ENCODE data around the gene CCM2L.

CCM2L gene

DNA sequence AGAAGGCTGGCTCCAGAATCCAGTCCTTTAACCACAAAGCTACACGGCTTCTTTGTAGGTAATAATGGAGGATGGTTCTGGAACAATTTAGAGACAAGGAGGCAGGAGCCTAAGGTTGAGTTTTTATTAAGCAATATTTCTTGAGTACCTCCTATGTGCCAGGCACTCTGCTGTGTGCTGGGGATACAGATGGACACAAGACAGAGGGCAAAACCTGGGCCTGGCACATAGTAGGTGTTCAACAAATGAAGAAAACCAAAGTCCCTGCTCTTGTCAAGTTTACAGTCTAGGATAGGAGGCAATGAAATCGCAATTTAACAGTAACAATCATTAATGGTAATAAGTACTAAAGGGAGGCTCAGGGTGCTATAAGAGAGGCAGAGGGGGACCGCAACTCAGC lies 17.4 kb downstream of the CCM2L start:
- Histone ChIP-seq H3K9ac (ENCODE audit: low read length) (no peak overlapping the region), H3K79me2 (ENCODE audit: insufficient read depth, low read length) (no peaks in the 10 kb centered on the region), H4K20me1 (ENCODE audit: low read depth, low read length) (no peaks in the 10 kb centered on the region), H3K36me3 (ENCODE audit: low read length) (no peaks in the 10 kb centered on the region), H3K9me2 (replicated peaks; ENCODE audit: insufficient read depth, low read length) (no peaks in the 10 kb centered on the region), H3K27me3 (ENCODE audit: low read length) (no peaks in the 10 kb centered on the region), H3K4me3 (ENCODE audit: insufficient read depth, low read length, poor library complexity, severe bottlenecking) (no peak overlapping the region), H3K4me2 (ENCODE audit: low read depth, low read length, poor library complexity, severe bottlenecking) (no peak overlapping the region), H3F3A (ENCODE audit: insufficient read depth) (peaks cover 4% of the 10 kb centered on the region; the same call in 1 of the 2 replicates), H3K9me3 (ENCODE audit: insufficient read depth, low read length) (no peaks in the 10 kb centered on the region), H2AFZ (ENCODE audit: low read depth, low read length, severe bottlenecking) (no peak overlapping the region), H3K27ac (ENCODE audit: low read depth, low read length) (no peak overlapping the region)
- TF ChIP-seq CTCF (IDR thresholded peaks at IDR 0.05; ENCODE audit: insufficient read depth, low read length, poor library complexity, severe bottlenecking) (no peak), EZH2phosphoT487 (conservative IDR thresholded peaks at IDR 0.05; ENCODE audit: low read length) (no peak)

DNA sequence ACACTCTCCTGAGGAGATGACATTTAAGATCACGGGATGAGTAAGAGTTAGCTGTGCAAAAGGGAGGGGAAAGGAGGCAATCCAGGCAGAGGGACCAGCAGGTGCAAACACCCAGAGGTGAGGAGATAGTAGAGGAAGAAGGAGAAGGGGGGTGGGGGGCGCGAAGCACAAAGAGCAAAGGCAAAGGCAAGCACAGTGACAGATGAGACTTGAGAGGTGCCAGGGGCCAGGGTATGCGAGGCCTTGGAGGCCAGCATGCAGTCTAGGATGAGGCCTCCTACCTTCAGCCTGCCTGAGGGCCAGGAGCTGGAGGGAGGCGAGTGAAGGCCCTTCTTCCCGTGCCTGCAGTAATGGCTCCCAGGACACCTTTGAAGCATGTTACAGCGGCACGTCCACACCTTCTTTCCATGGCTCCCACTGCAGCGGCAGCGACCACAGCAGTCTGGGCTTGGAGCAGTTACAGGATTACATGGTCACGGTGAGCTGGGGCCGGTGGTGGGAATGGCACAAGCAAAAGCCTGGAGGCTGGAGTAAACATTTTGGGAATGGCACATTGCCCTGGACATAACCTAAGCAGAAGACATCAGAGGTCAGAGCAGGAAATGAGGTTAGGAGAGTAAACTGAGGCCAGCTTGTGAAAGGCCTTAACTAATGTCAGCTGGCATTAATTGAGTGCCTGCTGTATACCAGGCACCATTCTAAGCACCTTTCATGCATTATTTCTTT lies 18.6 kb downstream of the CCM2L start:
- no peaks in the 10 kb centered on the region for H3K9me3 ChIP-seq (ENCODE audit: insufficient read depth, low read length)
- H3K27ac ChIP-seq (ENCODE audit: low read depth, low read length): no peak overlapping the region
- H3K4me3 ChIP-seq (ENCODE audit: insufficient read depth, low read length, poor library complexity, severe bottlenecking): no peak overlapping the region
- no peaks in the 10 kb centered on the region for H4K20me1 ChIP-seq (ENCODE audit: low read depth, low read length)
- H3K9ac ChIP-seq (ENCODE audit: low read length): no peak overlapping the region
- H3F3A ChIP-seq (ENCODE audit: insufficient read depth): peaks cover 11% of the 10 kb centered on the region
- no peaks in the 10 kb centered on the region for H3K36me3 ChIP-seq (ENCODE audit: low read length)
- H3K4me2 ChIP-seq (ENCODE audit: low read depth, low read length, poor library complexity, severe bottlenecking): no peak overlapping the region
- H3K9me2 ChIP-seq (replicated peaks; ENCODE audit: insufficient read depth, low read length): no peaks in the 10 kb centered on the region
- no peak overlapping the region for H2AFZ ChIP-seq (ENCODE audit: low read depth, low read length, severe bottlenecking)
- TF ChIP-seq EZH2phosphoT487 (conservative IDR thresholded peaks at IDR 0.05; ENCODE audit: low read length) (no peak), CTCF (IDR thresholded peaks at IDR 0.05; ENCODE audit: insufficient read depth, low read length, poor library complexity, severe bottlenecking) (no peak)
- H3K79me2 ChIP-seq (ENCODE audit: insufficient read depth, low read length): no peaks in the 10 kb centered on the region
- H3K27me3 ChIP-seq (ENCODE audit: low read length): no peaks in the 10 kb centered on the region

DNA sequence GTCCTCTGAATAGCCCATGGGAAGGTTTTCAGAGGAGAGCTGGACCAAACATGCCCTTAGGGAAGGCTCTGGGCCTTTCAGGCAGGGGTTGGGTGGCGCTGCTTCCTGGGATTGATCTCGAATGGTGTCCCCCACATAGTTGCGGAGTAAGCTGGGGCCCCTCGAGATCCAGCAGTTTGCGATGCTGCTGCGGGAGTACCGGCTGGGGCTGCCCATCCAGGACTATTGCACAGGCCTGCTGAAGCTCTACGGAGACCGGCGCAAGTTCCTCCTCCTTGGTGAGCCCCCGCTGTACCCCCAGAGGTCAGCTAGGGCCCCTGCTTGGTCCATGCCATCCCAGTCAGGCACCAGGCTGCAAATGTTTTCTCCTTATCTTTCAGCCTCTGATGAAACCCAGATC lies 19.3 kb downstream of the CCM2L start:
- TF ChIP-seq EZH2phosphoT487 (conservative IDR thresholded peaks at IDR 0.05; ENCODE audit: low read length): no peak
- TF ChIP-seq CTCF (IDR thresholded peaks at IDR 0.05; ENCODE audit: insufficient read depth, low read length, poor library complexity, severe bottlenecking): no peak
- H3K9ac ChIP-seq (ENCODE audit: low read length): no peak overlapping the region
- no peak overlapping the region for H2AFZ ChIP-seq (ENCODE audit: low read depth, low read length, severe bottlenecking)
- H3F3A ChIP-seq (ENCODE audit: insufficient read depth): peaks cover 11% of the 10 kb centered on the region
- H3K9me3 ChIP-seq (ENCODE audit: insufficient read depth, low read length): no peaks in the 10 kb centered on the region
- H4K20me1 ChIP-seq (ENCODE audit: low read depth, low read length): no peaks in the 10 kb centered on the region
- H3K79me2 ChIP-seq (ENCODE audit: insufficient read depth, low read length): no peaks in the 10 kb centered on the region
- no peaks in the 10 kb centered on the region for H3K9me2 ChIP-seq (replicated peaks; ENCODE audit: insufficient read depth, low read length)
- no peak overlapping the region for H3K4me3 ChIP-seq (ENCODE audit: insufficient read depth, low read length, poor library complexity, severe bottlenecking)
- no peaks in the 10 kb centered on the region for H3K27me3 ChIP-seq (ENCODE audit: low read length)
- H3K4me2 ChIP-seq (ENCODE audit: low read depth, low read length, poor library complexity, severe bottlenecking): no peak overlapping the region
- H3K36me3 ChIP-seq (ENCODE audit: low read length): no peaks in the 10 kb centered on the region
- no peak overlapping the region for H3K27ac ChIP-seq (ENCODE audit: low read depth, low read length)
